GM21737 (cell line): Measurements from ENCODE around the gene ZFAND6.

Experiments
- ATAC-seq: cut with Tn5 transposase; IDR thresholded peaks from one replicate; pipeline ENCODE4 v1.9.1; 2021; ENCODE audit warnings: mild to moderate bottlenecking, moderate library complexity; ENCODE audit not compliant: unreplicated experiment

Gene ZFAND6

DNA sequence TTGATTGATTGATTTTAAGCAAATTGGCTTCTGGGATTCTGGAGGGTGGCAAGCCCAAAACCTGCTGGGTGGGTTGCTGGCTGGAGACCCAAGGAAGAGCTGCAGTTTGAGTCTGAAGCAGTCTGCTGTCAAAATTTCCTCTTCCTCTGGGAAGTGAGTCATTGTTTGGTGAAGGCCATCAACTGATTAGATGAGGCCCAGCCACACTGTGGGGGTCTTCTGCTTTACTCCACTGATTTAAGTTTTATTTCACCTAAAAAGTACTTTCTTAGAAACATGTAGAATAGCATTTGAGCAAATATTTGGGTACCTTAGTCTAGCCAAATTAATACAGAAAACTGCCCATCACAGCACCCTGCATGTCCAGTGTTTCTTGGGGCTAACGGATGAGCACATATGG, 127.1 kb downstream of the ZFAND6 start:
- ATAC-seq: no peak
